Tibial nerve (tissue), 4 donors: ENCODE data around the gene CST5. TPM values are rescaled to one million over a fixed set of nuclear protein-coding genes. Genes with fewer than 3 reads are reported as not detected.

Experiments
- DNase-seq, 2 donors: peaks; one replicate each; pipeline ENCODE4 v3.0.0-alpha.2; 2019; ENCODE audit warnings: low spot score in 2 of 2
- H3K27ac ChIP-seq, 4 donors: fragments of 200-600 bp; sonication (generic) in 3 of 4; one replicate each; pipeline ENCODE4 v1.5.1; 2017 to 2019; ENCODE audit warnings: mild to moderate bottlenecking in 1 of 4
- H3K27me3 ChIP-seq, 2 donors: fragments of 200-600 bp; sonication (generic) in 1 of 2; one replicate each; pipeline versions ENCODE4 v1.5.1 to v1.6.0; 2017 to 2019
- H3K36me3 ChIP-seq, 3 donors: fragments of 200-600 bp; sonication (generic); one replicate each; pipeline ENCODE4 v1.5.1; 2018 to 2019
- H3K4me1 ChIP-seq, 4 donors: fragments of 200-600 bp; sonication (generic) in 3 of 4; one replicate each; pipeline ENCODE4 v1.5.1; 2017 to 2019
- H3K4me3 ChIP-seq, 4 donors: fragments of 200-600 bp; sonication (generic) in 3 of 4; one replicate each; pipeline ENCODE4 v1.5.1; 2017 to 2019; ENCODE audit warnings: mild to moderate bottlenecking in 1 of 4, moderate library complexity in 1 of 4
- H3K9me3 ChIP-seq, 4 donors: fragments of 200-600 bp; sonication (generic) in 3 of 4; one replicate each; pipeline ENCODE4 v1.5.1; 2017 to 2019
- EP300 ChIP-seq, 2 donors: sonication (generic); formaldehyde crosslinking; IDR thresholded peaks; one replicate each; pipeline ENCODE4 v1.6.1; 2017; ENCODE audit warnings: antibody characterized with exemption in 2 of 2, mild to moderate bottlenecking in 1 of 2
- POLR2A ChIP-seq, 2 donors: fragments of 450-650 bp; IDR thresholded peaks; one replicate each; pipeline ENCODE4 v1.6.1; 2017; ENCODE audit warnings: antibody characterized with exemption in 2 of 2, mild to moderate bottlenecking in 2 of 2, moderate library complexity in 2 of 2
- WGBS, 2 donors: methylation state at CpG; one replicate each; pipeline ENCODE4 v1.1.5; 2018; 5-methylcytosine and 5-hydroxymethylcytosine counted together
- total RNA-seq, 4 donors: library from RNA; depleted of rRNA; stranded (reverse); fragments of >200 nt; gene quantifications; one replicate each; pipeline ENCODE4 v1.1.0, GENCODE V29; 2016
- TF ChIP-seq, protein P1 (sequence below), 5 experiments: fragments of 200-600 bp in 3 of 5; fragments of 450-650 bp in 2 of 5; sonication (generic) in 3 of 5; IDR thresholded peaks; one replicate each; pipeline ENCODE4 v1.5.1; 2016 to 2019; ENCODE audit warnings: antibody characterized with exemption in 5 of 5, mild to moderate bottlenecking in 3 of 5, moderate library complexity in 2 of 5

The CST5 gene
- total RNA-seq, 4 donors from 2014 or later = not detected

DNA sequence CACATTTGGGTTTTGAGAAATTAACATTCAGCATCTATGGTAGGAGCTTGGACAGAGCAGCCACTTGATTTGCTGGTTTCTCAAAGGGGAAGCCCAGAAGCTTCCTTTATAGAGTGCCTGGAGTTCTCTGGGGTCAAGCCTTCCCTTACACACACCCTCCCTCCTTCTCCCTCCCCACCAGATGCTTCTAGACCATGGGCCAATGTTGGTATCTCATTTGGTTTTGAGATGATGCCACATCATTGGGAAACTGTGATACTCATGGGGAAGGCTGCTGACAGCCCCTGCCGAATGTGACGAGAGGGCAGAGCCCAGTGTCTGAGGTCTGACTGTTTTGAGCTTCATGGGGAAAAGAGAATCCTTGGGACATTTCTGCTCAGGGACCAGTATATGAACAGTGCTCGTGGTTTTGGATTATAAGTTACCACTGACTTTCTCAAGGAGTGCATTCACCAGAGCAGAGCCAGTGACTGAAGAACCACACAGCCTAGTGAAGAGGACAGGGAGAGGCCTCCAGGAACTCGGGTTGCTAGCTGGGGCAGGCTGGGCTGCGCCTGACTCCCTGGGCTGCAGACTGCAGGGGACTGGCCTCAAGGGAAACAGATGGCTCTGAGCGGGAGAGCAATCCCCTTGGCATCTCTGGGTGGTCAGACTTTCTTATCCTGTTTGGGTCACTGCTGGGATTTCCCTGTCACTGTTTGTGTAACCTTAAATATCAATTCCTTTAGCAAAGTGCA is 46.4 kb upstream of the CST5 start:
- WGBS, 2 donors = 80 to 85% methylated on average over 6 of the region's 6 CpGs
- Histone ChIP-seq H3K4me1 (peaks cover 0 to 5% (median under 1%) of the 10 kb centered on the region in 4 donors), H3K4me3 (no peak overlapping the region), H3K27me3 (no peaks in the 10 kb centered on the region), H3K9me3 (no peaks in the 10 kb centered on the region), H3K36me3 (no peaks in the 10 kb centered on the region), H3K27ac (no peak overlapping the region)
- no peak for TF ChIP-seq EP300 (IDR thresholded peaks at IDR 0.05)
- TF ChIP-seq, protein P1, sequence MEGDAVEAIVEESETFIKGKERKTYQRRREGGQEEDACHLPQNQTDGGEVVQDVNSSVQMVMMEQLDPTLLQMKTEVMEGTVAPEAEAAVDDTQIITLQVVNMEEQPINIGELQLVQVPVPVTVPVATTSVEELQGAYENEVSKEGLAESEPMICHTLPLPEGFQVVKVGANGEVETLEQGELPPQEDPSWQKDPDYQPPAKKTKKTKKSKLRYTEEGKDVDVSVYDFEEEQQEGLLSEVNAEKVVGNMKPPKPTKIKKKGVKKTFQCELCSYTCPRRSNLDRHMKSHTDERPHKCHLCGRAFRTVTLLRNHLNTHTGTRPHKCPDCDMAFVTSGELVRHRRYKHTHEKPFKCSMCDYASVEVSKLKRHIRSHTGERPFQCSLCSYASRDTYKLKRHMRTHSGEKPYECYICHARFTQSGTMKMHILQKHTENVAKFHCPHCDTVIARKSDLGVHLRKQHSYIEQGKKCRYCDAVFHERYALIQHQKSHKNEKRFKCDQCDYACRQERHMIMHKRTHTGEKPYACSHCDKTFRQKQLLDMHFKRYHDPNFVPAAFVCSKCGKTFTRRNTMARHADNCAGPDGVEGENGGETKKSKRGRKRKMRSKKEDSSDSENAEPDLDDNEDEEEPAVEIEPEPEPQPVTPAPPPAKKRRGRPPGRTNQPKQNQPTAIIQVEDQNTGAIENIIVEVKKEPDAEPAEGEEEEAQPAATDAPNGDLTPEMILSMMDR (IDR thresholded peaks at IDR 0.05) = no peak
- TF ChIP-seq POLR2A (IDR thresholded peaks at IDR 0.05) = no peak
- no peak for DNase-seq

DNA sequence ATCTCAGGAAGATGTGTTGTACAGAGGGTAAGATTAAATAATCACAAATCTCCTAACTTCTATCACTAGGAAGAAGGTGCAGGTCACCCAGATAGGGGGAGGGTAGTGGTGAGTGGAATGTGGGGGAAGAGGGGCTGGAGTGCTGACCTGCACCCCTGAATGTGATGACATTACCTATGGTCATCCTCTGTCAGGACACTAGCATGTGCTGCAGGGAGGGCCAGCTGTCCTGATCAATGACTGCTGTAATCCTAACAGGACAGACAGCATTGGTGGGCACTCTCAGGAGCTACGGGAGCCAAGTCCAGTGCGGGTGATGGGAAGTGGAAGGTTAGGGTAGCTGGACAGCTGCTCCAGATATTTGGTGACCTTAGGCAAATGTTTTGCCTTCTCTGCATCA is 45.2 kb upstream of the CST5 start:
- Histone ChIP-seq H3K36me3 (no peaks in the 10 kb centered on the region), H3K4me1 (peaks cover 0 to 17% (median 5%) of the 10 kb centered on the region in 4 donors), H3K27ac (no peak overlapping the region), H3K4me3 (no peak overlapping the region), H3K27me3 (no peaks in the 10 kb centered on the region), H3K9me3 (no peaks in the 10 kb centered on the region)
- 68 to 89% methylated on average over 2 of the region's 2 CpGs for WGBS, 2 donors
- TF ChIP-seq EP300 (IDR thresholded peaks at IDR 0.05) (no peak), POLR2A (IDR thresholded peaks at IDR 0.05) (no peak)
- TF ChIP-seq, protein P1 (IDR thresholded peaks at IDR 0.05) = no peak
- no peak for DNase-seq

DNA sequence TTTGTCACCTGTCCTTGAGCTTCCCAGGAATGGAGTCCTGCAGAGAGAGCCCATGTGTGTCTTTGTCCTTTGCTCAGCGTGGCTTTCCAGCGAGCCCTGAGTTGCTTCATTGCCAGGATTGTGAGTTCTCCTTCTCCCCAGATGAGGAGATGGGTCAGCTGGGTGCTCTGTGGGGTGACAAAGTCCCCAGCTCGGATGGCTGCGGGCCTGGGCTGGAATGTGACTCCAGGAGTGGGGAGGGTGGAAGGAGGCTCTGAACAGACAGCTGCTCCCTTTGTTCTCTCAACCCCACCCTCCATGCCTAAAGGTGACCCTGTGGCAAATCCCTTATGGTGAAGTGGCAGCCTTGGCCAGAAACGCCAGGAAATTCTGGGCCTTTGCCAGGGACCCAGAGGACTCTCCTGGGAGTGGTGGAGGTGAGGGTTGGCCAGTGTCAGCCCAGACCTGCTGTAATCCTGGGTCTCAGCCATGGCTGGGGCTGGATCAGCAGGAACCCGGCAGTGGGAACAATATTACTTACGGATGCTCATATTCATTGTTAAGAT is 44.4 kb upstream of the CST5 start:
- Histone ChIP-seq H3K9me3 (no peaks in the 10 kb centered on the region), H3K36me3 (no peaks in the 10 kb centered on the region), H3K27me3 (no peaks in the 10 kb centered on the region), H3K4me1 (peaks cover 0 to 25% (median 5%) of the 10 kb centered on the region in 4 donors), H3K27ac (no peak overlapping the region), H3K4me3 (no peak overlapping the region)
- TF ChIP-seq, protein P1 (IDR thresholded peaks at IDR 0.05) = no peak
- TF ChIP-seq EP300 (IDR thresholded peaks at IDR 0.05) (no peak), POLR2A (IDR thresholded peaks at IDR 0.05) (no peak)
- no peak for DNase-seq
- 47 to 50% methylated on average over 7 of the region's 7 CpGs for WGBS, 2 donors

DNA sequence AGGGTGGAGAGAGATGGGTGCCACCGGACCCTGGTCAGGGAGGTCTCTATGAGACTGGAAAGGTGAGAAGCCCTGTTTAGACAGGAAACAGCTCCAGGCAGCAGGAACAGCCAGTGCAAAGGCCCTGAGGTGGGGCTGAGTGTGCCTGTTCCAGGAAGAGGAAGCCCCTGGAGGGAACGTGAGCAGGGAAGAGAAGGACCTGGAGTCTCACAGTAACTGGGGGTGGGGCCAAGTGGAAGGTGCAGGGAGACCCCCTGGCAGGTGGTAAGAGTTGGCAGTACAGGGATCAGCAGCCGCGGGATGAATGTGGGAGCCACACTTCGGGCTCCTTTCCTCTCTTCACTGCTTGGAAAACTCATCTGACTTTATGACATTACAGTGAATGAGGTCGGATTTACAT is 43.8 kb upstream of the CST5 start:
- no peaks in the 10 kb centered on the region for H3K9me3 ChIP-seq
- no peak overlapping the region for H3K4me3 ChIP-seq
- WGBS, 2 donors = 85 to 87% methylated on average over 6 of the region's 6 CpGs
- H3K27ac ChIP-seq = no peak overlapping the region
- TF ChIP-seq EP300 (IDR thresholded peaks at IDR 0.05) = no peak
- no peak for TF ChIP-seq POLR2A (IDR thresholded peaks at IDR 0.05)
- TF ChIP-seq, protein P1 (IDR thresholded peaks at IDR 0.05) = no peak
- no peaks in the 10 kb centered on the region for H3K27me3 ChIP-seq
- DNase-seq = no peak
- peaks cover 0 to 28% (median 5%) of the 10 kb centered on the region in 4 donors for H3K4me1 ChIP-seq
- H3K36me3 ChIP-seq = no peaks in the 10 kb centered on the region
